Neural crest cell (in vitro differentiated cells): ENCODE results near the gene PPCDC. TPM values are rescaled to one million over a fixed set of nuclear protein-coding genes. Genes with fewer than 3 reads are reported as not detected.
"Not testable (repeated sequence)": the region's sequence is repeated elsewhere in the genome, so short reads cannot be mapped to it uniquely, and the experiment has no call there.

Source experiments
- DNase-seq: peaks from one replicate; pipeline ENCODE4 v3.0.0; 2021; ENCODE audit warnings: low read depth, mixed read lengths, low spot score
- H3K27ac Mint-ChIP-seq: one replicate; pipeline ENCODE4 v1.8.0; 2021; ENCODE audit warnings: mild to moderate bottlenecking, mixed read lengths; ENCODE audit not compliant: unreplicated experiment
- H3K27me3 Mint-ChIP-seq: 2 replicates; pipeline ENCODE4 v1.8.0; 2021; ENCODE audit warnings: low read depth, mild to moderate bottlenecking, mixed read lengths
- H3K36me3 Mint-ChIP-seq: 2 replicates; pipeline ENCODE4 v1.8.0; 2021; ENCODE audit warnings: low read depth, mild to moderate bottlenecking, mixed read lengths
- H3K4me1 Mint-ChIP-seq: 2 replicates; pipeline ENCODE4 v1.8.0; 2021; ENCODE audit warnings: mixed read lengths
- H3K4me3 Mint-ChIP-seq: one replicate; pipeline ENCODE4 v1.8.0; 2021; ENCODE audit warnings: mild to moderate bottlenecking, mixed read lengths
- H3K9me3 Mint-ChIP-seq: 2 replicates; pipeline ENCODE4 v1.8.0; 2021; ENCODE audit warnings: mixed read lengths
- CTCF ChIP-seq: fragments of 200-600 bp; sonication (generic); conservative IDR thresholded peaks from 2 replicates; pipeline ENCODE4 v1.5.0; 2021; ENCODE audit warnings: antibody characterized with exemption, mild to moderate bottlenecking
- total RNA-seq: library from RNA; stranded (reverse); gene quantifications from 2 replicates; pipeline ENCODE4 v1.2.1, GENCODE V29; 2021

The PPCDC gene
- total RNA-seq, 1 donor from 2014 or later: 16.5 TPM

GRCh38 chr15:75089456-75090387 lies 66.3 kb downstream of the PPCDC start:
- no peak for DNase-seq
- Mint-ChIP-seq H3K9me3 (peaks cover 10% of the 10 kb centered on the region), H3K4me3 (no peak overlapping the region), H3K4me1 (peaks cover 11% of the 10 kb centered on the region), H3K27me3 (peaks cover 5% of the 10 kb centered on the region), H3K27ac (peak overlapping the region; percentile 53), H3K36me3 (peaks cover 9% of the 10 kb centered on the region)
- no peak for TF ChIP-seq CTCF

GRCh38 chr15:75090388-75090734 lies 67.0 kb downstream of the PPCDC start:
- H3K4me3 Mint-ChIP-seq: no peak overlapping the region
- H3K4me1 Mint-ChIP-seq: peaks cover 11% of the 10 kb centered on the region
- H3K27ac Mint-ChIP-seq: no peak overlapping the region
- H3K27me3 Mint-ChIP-seq: no peaks in the 10 kb centered on the region
- TF ChIP-seq CTCF: no peak
- peaks cover 5% of the 10 kb centered on the region for H3K9me3 Mint-ChIP-seq
- DNase-seq: no peak
- peaks cover 4% of the 10 kb centered on the region for H3K36me3 Mint-ChIP-seq

GRCh38 chr15:75091814-75092213 lies 68.4 kb downstream of the PPCDC start:
- no peak overlapping the region for H3K4me3 Mint-ChIP-seq
- no peak for TF ChIP-seq CTCF
- DNase-seq: no peak
- H3K36me3 Mint-ChIP-seq: no peaks in the 10 kb centered on the region
- peaks cover 11% of the 10 kb centered on the region for H3K4me1 Mint-ChIP-seq
- no peak overlapping the region for H3K27ac Mint-ChIP-seq
- H3K9me3 Mint-ChIP-seq: peaks cover 2% of the 10 kb centered on the region
- no peaks in the 10 kb centered on the region for H3K27me3 Mint-ChIP-seq

GRCh38 chr15:75094961-75095478 lies 71.6 kb downstream of the PPCDC start:
- not testable (repeated sequence) for H3K4me3 Mint-ChIP-seq, H3K27ac Mint-ChIP-seq, DNase-seq, H3K4me1 Mint-ChIP-seq, H3K9me3 Mint-ChIP-seq, H3K27me3 Mint-ChIP-seq, H3K36me3 Mint-ChIP-seq

GRCh38 chr15:75095594-75095993 lies 72.2 kb downstream of the PPCDC start:
- Mint-ChIP-seq H3K36me3 (no peaks in the 10 kb centered on the region), H3K27me3 (no peaks in the 10 kb centered on the region), H3K4me1 (no peaks in the 10 kb centered on the region), H3K9me3 (no peaks in the 10 kb centered on the region), H3K4me3 (no peak overlapping the region), H3K27ac (no peak overlapping the region)
- no peak for DNase-seq
- no peak for TF ChIP-seq CTCF

- no peak for TF ChIP-seq CTCF
- H3K4me3 Mint-ChIP-seq: no peak overlapping the region
- H3K27ac Mint-ChIP-seq: no peak overlapping the region
- no peaks in the 10 kb centered on the region for H3K27me3 Mint-ChIP-seq
- no peaks in the 10 kb centered on the region for H3K4me1 Mint-ChIP-seq
- no peak for DNase-seq
- no peaks in the 10 kb centered on the region for H3K36me3 Mint-ChIP-seq
- H3K9me3 Mint-ChIP-seq: no peaks in the 10 kb centered on the region
These were observed 74.5 kb downstream of the PPCDC start for GRCh38 chr15:75097939-75098338.
